NCI-H2196 treated with DMSO at 0.1 percent for 48 hours (cell line): ENCODE measurements around the gene CARHSP1.
"Not testable (repeated sequence)": the region's sequence is repeated elsewhere in the genome, so short reads cannot be mapped to it uniquely, and the experiment has no call there.

ENCODE experiments used
- DNase-seq: peaks from one replicate; lab custom pipeline; 2025; ENCODE audit not compliant: unreplicated experiment; lab: John Stamatoyannopoulos, UW

CARHSP1 gene

GRCh38 chr16:8868416-8869211 lies at the start of gene CARHSP1:
TSS of gene CARHSP1 (minus strand) at chr16:8869006. CDS start at chr16:8859328, 9,678 bp downstream.
- peak; percentile 95 for DNase-seq

- DNase-seq, result not testable (repeated sequence)
These were observed 48.5 kb upstream of the CARHSP1 start for GRCh38 chr16:8917336-8917735.

DNA sequence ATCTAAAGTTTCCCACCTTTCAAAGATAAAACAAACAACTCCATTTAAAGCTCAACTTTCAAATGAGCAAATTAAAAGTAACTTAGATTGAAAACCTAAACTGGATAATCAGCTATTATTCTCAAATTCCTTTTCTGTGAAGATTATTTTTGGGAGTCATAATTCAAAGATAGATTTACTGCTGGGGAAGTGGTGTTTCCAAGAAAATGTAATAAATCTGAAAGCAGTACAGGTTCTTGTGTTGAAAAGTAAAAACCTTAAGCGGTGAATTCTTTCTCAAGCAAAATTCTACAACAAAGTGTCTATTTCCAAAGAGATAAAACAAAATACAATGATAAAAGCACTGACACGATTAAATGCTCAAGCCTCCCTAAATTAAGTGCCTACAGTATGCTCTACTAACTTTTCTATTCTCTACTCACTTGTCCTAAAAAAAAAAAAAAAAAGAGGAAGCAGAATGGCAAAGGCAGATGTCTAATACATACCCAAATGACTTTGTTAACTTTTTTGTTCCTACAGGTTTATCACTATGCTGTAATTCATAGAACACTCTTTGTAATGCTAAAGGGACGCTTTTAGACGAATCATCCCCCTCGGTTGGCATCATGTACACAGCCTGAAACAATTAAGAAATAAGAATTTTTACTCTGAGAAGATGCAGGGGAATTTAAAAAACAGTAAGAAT lies 47.9 kb upstream of the CARHSP1 start:
- DNase-seq, result no peak

- no peak for DNase-seq
These were observed 47.0 kb upstream of the CARHSP1 start for GRCh38 chr16:8915722-8916301.

- no peak for DNase-seq
These were observed 45.3 kb upstream of the CARHSP1 start for GRCh38 chr16:8914098-8914497.

GRCh38 chr16:8912793-8913192 lies 44.0 kb upstream of the CARHSP1 start:
- no peak for DNase-seq

GRCh38 chr16:8910811-8911210 lies 42.0 kb upstream of the CARHSP1 start:
- no peak for DNase-seq

DNA sequence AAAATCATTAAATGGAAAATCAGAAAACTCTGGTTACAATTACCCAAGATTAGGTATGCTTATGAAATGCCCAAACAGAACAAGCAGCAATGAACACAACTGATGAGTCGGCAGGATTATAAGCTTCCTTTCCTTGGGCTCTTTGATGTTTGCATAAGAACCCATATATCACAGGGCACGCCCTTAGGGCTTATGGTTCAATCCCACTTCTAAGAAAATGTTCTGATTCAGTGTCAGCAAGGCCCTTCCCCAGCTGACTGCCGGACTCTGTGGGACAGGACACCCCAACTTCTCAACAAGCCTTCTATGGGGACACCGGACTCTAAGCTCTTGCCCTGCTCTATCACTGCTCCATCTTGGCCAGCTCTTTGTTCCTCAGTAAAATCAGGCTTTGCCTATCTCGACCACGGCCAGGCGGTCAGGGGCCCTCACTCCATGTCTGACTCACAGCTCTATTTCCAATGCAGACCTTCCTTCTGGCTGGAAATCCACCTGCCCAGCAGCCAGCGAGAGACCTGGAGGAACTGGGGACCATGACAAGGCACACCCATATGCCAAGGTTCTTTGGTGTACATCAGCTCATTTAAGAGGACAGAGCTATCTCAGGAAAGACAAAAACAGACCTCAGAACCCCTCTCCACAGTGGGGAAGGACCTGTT lies 40.1 kb upstream of the CARHSP1 start:
- DNase-seq, result no peak

DNA sequence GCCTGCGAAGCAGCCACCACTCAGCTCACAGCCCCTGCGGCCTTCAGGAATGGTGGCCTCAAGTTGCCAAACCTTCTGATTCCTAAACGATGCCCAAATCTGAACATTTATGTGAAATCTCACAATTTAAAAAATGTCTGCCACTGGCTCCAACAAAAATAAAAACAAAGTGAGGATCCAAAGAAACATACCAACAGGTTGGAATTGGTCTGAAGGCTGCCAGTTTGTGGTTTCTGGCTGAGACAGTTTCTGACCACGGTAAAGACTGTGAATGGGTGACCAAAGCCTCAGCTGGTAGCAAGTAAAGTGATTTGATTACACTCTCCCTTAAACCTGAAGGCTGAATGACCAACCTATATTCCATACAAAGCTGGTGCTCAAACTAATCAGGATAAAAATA lies 38.3 kb upstream of the CARHSP1 start:
- no peak for DNase-seq

- DNase-seq, result no peak
These were observed 37.2 kb upstream of the CARHSP1 start for GRCh38 chr16:8905795-8906591.

DNA sequence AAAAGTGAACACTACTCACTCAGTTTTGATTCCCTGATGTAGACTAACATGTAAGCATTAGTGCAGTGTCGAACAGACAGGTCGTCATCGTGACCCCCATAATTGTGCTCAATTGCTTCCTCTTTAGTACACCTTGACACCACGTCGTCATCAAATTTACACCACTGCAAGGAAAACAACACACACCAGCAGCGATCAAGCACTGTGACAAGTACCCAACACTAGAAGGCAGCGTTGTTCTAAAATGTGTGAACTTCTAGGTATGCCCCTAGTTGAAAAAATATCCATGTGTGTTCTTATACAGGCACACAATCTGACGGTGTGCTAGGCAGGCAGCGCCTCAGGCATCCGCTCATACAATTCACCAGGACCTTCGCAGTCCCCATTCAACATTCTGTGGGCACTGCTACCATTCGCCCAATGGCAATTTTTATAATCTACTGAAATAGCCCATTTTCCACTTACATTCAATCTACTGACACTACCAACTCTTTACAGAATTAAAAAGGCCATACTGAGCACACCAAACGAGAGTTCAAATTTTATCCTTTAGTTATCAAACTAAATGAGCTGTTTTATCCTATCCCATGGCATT lies 36.5 kb upstream of the CARHSP1 start:
- DNase-seq, result peak; percentile 26

DNA sequence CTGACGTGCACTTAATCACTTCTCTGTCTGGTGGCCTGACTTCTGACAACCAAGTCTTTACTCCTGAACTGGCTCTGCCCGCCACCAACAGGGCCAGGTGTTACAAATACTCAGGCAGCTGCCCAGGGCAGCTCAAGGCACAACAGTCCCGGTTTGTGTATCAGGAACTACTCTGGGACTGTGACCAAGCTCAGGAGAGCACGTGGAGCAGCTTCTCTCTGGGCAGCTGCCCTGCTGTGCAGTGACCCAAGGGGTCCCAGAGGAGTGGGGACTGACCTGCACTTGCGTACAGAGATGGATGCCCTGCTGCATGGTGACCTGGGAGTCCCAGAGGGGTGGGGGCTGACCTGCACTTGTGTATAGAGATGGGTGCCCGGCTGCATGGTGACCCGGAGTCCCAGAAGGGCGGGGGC lies 35.2 kb upstream of the CARHSP1 start:
- DNase-seq, result no peak

GRCh38 chr16:8903004-8903403 lies 34.2 kb upstream of the CARHSP1 start:
- no peak for DNase-seq

- no peak for DNase-seq
These were observed 32.6 kb upstream of the CARHSP1 start for GRCh38 chr16:8901320-8901861.

DNA sequence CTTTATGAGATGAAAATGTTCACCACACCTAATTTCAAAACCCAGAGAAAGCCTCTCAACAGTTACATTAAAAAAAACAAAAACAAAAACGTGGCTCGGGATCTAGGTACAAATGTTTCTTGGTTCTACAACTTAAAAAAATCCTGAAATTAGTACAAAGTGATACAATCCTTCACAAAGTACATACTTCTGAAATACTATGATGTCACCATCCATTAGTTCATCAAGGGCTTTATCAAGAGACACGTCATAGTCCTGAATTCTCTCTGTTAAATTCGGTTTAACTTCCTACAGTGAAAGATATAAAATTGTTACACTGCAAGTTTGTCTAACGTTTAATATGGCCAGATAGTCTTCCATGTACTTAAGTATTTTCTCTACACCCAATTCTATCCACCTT lies 31.5 kb upstream of the CARHSP1 start:
- DNase-seq, result no peak

- no peak for DNase-seq
These were observed 31.0 kb upstream of the CARHSP1 start for GRCh38 chr16:8899709-8900317.

GRCh38 chr16:8898660-8899318 lies 30.0 kb upstream of the CARHSP1 start:
- no peak for DNase-seq

DNA sequence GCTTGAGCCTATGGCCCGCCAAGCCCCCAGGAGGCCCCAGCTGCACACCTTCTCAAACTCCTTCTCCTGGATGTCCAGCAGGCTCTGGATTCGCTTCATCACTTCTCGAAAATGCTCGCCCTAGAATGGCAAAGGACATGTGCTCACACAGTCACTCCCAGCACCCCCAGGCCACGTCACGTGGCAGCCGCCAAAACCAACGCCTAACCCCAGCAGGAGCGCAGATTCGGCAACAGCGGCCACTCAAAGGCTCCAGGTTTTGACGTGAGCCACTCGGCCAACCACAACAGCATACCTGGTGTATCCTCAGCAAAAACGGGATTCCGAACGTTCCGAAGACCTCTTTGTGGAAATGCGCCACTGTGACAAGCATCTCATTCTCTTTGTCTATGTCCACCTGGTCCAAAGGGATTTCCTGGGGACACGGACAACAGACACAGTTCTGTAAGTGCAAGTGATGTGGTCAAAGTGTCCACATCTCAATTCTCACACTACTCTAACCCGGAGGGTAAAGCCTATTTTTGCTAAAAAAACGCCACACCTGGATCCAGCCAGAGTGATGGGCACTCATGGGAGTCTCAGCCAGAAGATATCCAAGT lies 26.0 kb upstream of the CARHSP1 start:
- no peak for DNase-seq
